GM21381 (cell line): Measurements from ENCODE around the gene ADH1C.
"Not testable (repeated sequence)": the region's sequence is repeated elsewhere in the genome, so short reads cannot be mapped to it uniquely, and the experiment has no call there.

Experiments
- ATAC-seq: cut with Tn5 transposase; IDR thresholded peaks from one replicate; pipeline ENCODE4 v1.9.1; 2021; ENCODE audit warnings: mild to moderate bottlenecking, moderate library complexity; ENCODE audit not compliant: unreplicated experiment

Gene ADH1C

DNA sequence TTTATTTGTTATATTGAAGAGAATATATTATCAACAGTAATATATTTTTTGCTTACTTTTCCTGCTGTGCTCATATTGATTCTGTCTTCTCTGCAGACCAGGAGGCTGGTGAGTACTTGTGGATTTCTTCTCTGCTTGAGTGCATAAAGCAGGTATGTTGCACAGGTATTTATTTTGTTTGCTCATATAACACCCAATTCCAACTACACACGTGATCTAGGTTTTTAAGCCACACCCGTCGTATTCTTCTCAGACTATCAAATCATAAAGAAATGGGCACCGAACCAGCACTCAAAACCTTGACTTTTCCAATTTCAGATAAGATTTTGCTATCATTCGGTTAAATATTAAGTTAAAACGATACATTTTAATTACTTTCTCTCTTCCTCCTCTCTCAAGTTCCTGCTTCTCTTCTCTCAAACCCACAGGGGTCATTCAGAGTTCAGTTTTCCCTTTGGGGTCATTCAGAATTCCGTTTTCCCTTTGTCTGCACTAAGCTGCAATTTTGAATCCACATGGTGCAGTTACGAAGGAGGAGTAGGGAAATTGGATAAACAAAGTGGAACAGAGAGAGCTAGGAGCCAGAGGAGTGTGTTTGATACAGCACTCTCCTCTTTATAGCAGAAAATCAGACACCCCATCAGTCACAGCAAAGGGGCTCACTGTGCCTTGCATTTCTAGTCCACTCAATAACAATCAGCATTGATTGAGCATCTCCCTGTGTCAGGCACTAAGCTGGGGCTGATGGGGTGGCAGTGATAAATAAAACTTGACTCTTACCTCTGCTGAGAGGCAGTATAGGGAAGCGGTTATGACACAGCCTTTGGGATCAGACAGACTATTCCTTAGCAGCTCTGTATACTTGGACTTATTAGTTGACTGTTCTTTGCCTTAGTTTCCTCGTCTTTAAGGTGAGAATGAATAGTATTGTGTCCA is at the start of gene ADH1C:
ADH1C (minus strand) TSS at position 145 of the 936 bp plus-strand sequence; CDS start at position 74, 71 bp downstream.
- no peak for ATAC-seq

DNA sequence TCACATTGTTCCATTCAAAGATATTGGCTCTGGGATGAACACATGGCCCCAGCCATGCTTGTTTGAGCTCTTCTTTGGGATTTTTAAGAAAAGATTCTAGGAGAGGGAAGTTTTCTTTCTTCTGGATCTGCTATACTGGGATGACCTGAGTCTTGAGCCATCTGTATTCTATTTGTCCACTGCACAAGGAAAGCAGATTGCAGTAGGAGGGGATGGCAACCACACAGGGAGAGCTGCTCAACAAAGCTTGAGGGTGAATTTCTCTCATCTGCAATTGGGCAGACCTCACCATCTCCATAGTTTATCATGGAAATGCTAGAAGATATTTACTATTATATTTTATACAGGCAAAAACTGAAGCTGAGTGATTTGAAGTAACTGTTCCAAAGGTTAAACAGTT is 48.3 kb upstream of the ADH1C start:
- no peak for ATAC-seq

DNA sequence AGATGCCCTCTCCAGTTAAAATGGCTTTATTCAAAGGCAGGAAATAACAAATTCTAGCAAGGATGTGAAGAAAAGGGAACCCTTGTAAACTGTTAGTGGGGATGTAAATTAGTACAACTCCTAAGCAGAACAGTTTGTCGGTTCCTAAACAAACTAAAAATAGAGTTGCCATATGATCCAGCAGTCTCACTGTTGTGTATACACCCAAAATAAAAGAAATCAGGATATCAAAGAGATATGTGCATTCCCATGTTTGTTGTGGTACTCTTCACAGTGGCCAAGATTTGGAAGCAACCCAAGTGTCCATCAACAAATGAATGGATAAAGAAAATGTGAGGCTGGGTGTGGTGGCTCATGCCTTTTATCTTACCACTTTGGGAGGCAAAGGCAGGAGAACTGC is 46.5 kb upstream of the ADH1C start:
- no peak for ATAC-seq

DNA sequence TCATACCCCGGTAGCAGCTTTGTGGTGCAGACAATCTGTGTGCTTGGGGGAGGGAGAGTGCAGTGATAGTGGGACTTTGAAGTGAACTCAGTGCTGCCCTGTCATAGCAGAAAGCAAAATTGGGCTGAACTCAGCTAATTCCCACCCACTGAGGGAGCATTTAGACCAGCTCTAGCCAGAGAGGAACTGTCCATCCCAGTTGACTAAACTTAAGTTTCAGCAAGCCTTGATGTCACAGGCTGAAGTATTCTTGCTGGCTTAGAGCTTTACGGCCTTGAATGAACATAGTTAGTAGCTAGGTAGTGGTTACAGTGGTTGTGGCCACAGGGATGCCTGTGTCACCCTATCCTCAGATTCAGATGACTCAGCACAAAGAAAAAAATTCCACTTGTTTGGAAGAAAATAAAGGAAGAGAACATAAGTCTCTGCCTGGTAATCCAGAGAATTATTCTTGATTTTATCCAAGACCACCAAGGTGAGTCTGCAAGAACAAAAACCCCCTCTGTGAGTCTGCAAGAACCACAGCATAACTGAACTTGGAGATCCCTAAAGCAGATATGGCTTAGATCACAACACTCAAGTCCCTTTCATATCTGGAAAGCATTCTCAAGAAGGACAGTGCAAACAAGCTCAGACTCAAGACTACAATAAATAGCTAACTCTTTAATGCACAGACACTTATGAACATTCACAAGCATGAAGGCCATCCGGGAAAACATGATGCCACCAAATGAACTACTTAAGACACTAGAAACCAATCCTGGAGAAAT is 43.2 kb upstream of the ADH1C start:
- ATAC-seq = no peak

DNA sequence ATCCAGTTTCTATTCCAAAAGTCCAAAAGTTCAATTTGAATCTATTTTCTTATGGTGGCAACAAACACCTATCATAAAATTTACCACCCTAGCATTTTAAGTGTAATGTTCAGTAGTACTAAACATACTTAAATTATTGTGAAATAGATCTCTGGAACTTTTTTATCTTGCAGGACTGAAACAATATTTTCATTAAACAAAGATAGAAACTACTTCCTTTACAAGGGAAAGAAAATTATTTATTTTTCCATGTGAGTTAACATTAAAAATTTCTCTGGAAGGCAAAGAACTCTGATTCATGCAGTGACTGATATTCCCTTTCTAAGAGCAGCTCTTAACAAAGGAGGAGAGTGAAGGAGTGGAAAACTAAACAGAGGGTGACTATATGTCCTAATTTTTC is 42.4 kb upstream of the ADH1C start:
- ATAC-seq = no peak

DNA sequence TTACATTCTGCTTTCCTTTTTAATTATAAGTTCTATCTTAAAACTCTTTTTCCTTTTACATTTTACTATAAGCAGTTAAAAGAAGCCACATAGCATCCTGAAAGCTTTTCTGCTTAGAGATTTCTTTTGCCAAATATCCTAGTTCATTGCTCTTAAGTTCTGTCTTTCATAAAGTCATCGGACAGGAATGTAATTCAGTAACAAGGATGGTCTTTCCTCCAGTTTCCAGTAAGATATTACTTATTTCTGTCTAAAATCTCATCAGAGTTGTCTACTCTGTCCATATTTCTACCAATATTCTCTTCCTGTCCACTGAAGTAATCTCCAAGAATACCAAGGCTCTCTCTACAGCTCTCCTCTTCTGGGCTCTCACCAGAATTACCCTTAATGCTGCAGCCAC is 37.5 kb upstream of the ADH1C start:
- no peak for ATAC-seq

DNA sequence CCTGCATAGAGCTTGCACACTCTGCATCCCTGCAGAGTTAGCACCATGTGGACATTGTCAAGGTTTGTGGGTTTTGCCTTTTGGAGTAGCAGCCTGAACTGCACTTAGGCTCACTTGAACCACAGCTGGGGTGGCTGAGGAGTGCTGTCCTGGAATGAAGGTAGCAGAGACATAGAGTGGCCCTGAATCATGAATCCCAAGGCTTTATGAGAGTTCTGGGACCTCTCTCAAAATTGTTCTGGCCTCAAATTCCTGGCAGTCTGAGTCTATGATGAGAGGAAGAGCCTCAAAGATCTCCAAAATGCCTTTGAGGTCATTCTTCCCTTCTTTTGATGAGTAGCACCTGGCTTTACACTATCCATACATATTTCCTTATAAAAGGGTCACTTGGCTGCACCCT is 37.1 kb upstream of the ADH1C start:
- ATAC-seq = no peak

DNA sequence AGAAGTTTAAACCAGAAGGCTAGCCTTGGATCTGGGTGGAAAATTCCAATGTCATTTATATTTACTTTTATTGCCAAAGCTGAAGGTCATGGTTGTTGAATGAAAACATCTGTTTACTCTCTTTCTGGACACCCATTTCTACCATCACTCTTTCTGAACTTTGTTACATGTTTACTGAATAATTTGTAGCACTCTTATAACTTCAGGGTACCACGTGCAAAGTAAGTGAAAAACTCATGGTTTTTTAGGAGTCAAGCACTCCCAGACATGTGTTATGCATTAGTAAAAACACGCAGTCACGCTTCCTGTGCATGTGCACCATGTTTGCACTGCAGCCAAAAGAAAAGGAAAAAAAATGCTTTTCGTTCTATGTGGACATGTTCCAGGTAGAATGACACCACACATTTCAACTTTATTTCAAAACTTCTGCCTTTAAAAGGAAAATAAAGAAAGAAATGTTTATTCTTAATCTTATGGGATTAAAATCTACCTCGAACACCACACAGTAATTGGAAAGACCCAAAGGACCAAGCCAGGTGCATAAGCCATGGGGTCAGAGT is 31.4 kb upstream of the ADH1C start:
- no peak for ATAC-seq

DNA sequence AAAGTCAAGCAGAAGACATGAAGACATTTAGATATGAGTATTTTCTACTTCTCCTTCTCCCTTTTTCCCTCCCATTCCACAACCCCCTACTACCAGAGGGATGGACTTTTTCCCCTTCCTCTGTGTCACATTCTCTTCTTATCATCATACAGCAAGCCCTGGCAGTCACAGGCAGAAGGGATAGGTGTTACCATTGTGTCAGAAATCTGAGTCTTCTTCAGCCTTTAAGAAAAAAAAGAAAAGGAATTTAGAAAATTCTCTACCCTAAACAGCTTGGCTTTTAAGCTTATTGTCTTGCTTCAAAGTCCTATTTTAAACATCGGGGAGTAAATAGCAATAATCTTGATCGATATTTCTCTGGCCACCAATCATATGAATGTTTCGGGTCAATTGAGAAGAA is 30.9 kb upstream of the ADH1C start:
- ATAC-seq = no peak

DNA sequence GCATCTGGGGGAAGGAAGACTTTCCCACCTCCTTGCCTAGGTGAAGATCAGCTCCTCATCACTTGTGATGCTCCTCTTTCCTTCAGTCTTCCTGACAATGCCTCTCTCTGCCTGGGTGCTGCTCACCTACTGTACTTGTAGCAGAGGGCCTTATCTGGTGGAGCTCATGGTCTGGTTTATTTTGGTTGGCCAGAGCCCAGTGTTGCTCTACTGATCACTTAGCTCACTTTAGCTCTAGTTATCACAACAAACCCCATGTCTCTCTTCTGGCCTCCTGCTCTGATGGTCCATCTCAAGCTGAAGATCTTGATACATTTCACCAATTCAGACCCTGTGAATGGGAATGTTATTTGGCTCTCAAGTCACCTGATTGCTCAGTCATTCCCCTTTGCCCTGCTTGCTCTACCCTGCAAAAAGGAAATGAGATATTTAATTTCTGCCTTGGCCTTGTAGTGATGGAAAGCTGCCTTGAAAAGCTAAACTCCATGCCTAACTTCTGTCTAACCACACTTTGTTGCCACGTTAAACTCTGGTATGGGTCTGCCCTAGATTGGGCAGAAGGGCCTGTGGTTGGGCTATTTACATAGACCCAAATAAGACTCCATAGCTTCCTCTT is 30.3 kb upstream of the ADH1C start:
- no peak for ATAC-seq

DNA sequence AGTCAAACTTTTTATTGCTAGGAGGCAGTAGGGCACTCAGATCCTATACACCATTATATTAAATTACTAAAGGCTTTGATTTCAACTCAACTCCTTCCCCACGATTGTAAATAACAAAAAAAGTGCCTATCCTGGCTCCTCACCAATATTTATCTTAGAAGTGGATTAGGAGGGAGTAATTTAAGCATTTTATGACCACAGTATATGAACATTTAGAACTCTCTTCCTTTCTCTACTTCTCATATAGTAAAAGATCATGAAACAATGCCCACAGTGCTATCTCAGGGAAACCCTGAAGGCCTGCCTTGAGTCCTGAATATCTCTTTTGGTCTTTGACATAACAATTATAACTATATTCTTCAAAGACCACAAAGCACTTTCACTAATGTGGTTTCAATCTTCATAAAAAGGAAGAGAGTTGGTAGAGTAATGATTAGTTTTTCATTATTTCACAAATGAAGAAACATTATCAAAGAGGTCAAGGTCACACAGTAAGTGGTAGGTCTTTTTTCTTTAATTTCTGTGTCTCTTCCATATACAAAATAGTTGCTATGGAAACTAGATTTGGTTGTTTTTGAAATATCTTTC is 29.1 kb upstream of the ADH1C start:
- ATAC-seq = no peak

DNA sequence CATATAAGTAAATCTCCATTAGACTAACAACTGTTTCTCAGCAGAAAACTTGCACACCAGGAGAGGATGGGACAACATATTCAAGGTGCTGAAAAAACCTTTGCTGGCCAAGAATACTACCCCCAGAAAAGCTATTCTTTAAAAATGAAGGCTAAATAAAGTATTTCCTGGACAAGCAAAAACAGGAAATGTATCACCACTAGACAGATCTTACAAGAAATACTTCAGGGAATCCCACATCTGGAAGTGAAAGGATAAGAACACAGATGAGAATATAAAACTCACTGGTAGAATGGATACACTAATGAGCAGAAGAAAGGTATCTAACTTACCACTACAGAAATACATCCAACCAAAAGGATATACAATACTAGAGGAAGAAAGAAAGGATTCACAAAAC is 27.0 kb upstream of the ADH1C start:
- ATAC-seq = no peak

DNA sequence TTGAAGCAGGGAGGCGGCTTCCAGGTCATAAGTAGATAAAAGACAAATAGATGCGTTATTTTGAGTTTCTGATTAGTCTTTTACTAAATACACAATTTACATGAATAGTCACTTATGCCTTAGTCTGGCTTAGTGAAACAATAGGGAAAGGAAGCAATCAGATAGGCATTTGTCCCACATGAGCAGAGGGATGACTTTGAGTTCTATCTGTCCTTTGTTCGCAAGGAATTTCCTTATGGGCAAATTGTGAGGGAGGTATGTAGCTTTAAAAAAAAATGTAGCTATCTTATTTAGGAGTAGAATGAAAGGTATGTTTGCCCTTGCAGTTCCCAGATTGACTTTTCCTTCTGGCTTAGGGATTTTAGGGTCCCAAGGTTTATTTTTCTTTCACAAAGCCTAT is 26.3 kb upstream of the ADH1C start:
- no peak for ATAC-seq

DNA sequence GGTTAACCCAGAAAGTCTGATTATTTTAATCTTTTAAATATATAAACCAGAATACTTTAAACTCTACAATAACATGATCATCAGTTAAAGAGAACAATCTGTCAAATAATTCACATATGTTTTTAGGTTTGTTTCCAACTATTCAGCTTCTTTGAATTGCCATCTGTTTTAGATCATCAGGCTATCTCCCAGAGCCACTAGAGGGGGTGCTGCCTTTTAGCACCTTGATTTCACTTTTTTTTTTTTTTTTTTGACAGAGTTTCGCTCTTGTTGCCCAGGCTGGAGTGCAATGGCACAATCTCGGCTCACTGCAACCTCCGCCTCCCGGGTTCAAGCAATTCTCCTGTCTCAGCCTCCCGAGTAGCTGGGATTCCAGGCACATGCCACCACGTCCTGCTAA is 24.8 kb upstream of the ADH1C start:
- ATAC-seq = not testable (repeated sequence)

DNA sequence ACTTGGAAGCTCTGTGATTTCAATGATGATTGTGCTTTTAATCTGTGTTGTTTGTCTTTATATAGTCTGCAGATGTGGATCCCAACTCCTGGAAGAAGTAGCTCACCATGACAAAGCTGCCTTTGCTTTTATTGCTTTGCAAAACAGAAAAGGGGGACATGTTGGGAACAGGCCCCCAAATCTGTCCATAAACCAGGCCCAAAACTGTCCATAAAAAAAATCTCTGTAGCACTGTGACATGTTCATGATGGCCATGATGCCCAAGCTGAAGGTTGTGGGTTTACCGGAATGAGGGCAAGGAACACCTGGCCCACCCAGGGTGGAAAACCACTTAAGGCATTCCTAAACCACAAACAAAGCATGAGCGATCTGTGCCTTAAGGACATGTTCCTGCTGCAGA is 19.9 kb upstream of the ADH1C start:
- ATAC-seq = not testable (repeated sequence)

DNA sequence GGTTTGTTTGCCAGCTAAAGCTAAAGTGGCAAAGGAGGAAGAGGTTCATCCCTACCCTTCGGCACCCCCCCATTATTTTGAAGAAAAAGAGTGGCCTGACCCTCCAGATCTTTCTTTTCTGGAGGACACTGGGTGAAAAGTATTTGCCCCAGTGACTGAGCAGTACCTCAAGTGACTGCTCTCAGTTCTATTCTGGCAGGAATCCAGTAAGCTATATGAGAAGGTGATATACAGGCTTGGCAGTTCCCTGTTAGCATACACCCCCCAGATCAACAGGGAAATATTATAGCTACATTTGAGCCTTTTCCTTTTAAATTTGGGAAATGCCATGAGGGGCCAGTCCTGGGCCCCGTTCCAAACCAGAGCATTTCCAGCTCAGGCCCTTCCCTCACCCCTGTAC is 15.3 kb upstream of the ADH1C start:
- ATAC-seq = not testable (repeated sequence)

DNA sequence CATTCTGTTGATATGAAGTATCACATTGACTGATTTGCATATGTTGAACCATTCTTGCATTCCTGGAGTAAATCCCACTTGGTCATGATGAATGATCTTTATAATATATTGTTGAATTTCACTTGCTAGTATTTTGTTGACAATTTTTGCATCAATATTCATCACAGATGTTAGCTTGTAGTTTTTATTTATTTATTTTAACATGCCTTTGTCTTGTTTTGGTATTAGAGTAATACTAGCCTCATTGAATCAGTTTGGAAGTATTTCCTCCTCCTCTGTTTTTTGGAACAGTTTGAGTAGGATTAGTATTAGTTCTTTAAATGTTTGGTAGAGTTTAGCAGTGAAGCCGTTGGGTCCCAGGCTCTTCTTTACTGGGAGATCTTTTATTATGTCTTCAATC is 13.9 kb upstream of the ADH1C start:
- no peak for ATAC-seq

DNA sequence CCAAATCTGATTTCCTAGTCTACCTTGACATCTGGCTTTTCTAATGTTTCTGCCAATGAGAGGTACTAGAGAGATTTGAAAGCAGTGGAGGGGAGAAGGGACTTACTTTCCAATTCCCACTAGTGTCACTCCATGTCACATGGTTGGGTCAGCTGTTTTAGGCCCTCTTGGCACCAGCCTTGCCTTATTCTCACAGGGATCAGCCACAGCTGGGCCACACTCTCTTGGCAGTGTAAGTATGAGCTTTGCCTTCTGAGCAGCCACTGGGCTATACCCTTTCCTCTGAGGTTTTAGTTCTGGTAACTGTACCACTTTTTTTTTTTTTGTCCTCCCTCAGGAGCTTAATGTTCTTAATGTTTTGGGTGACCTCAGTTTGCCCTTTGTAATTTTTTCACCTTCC is 10.2 kb upstream of the ADH1C start:
- ATAC-seq = no peak

DNA sequence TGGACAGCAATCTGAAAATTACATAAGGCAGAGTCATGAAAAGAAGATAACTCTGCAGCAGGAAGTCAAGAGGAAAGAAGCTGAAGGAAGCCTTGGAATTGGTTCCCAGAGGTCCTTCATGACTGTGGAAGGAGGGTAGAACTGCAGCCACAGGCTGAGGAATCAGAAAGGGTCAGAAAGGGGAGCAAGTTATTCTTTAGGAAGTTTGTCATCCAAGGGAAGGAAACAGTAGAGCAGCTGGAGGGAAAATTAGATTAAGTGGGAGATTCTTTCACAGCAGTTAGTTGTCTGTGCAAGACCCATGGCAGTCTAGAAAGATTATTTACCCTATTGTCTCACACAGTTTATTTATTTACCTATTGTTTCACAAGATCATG is 9.3 kb upstream of the ADH1C start:
- no peak for ATAC-seq

DNA sequence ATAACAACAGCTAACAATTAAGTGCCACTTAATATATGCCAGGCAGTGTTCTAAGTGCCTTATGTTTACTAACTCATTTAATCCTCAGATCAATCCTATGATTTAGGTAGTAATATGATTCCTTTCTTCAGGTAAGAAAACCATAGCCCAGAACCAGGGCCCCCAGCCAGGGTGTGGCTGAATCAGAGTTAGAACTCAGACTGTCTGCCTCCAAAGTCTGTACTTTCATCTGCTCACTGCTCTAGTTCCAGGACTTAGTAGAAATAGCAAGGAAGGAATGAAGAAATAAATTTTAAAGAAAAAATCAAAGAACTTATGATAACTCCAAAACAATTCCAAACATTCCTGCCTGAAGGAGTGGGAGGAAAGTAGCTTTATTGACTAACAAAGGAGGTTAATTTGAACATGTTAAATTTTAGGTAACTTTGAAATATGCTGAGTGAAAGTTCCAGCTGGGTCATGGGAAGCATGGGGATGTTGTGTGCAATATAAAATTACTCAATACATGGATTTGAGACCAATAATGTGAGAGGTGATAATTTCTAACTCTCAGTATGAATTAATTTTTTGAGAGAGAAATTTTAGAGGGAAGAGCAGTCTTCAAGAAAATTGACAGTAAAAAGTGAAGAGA is 8.8 kb upstream of the ADH1C start:
- ATAC-seq = no peak
